DOHH2 (cell line): ENCODE data around the gene CACNG8.

ENCODE experiments used
- CTCF ChIP-seq: fragments of 200-600 bp; sonication (generic); IDR thresholded peaks from one replicate; pipeline ENCODE4 v1.5.1; 2014; ENCODE audit warnings: antibody characterized with exemption, mild to moderate bottlenecking, low read depth, low read length; ENCODE audit not compliant: poor library complexity, severe bottlenecking
- EZH2phosphoT487 ChIP-seq: fragments of 200-600 bp; sonication (generic); IDR thresholded peaks from 2 replicates; pipeline ENCODE4 v1.6.1; 2017; ENCODE audit warnings: borderline replicate concordance, mild to moderate bottlenecking, antibody characterized with exemption, low read length, moderate library complexity, mixed read lengths

DNA sequence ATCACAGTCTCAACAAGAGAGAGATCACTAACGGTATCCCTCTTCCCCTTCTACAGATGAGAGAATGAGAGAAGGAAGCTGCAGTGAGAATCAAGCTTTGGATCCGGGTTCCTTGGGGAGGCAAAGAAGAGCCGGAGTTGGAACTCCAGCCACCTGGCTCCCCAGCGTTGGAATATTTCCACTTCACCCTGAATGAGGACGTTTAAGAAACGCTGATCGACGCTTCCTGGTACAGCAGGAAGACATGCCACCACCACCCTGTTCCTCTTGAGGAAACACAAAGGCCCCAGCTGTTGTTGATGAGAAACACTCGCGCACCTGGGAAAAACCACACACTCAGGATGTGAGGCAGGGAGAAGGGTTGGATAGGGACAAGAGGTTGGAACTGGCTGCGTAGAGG, 11.3 kb upstream of the CACNG8 start:
- TF ChIP-seq CTCF (no peak), EZH2phosphoT487 (no peak)
